HepG2 (cell line): Measurements from ENCODE around the gene MYO3A. TPM values are rescaled to one million over a fixed set of nuclear protein-coding genes. Genes with fewer than 3 reads are reported as not detected.

Source experiments
- ATAC-seq: fragments of 200-7000 bp; cut with Tn5 transposase; 3 replicates; pipeline ENCODE4 v1.9.1; 2020; ENCODE audit warnings: mild to moderate bottlenecking, moderate library complexity
- BruUV-seq: library from RNA; stranded (reverse); fragments of 400-500 nt; replicated peaks from 2 replicates; lab custom pipeline; 2021; lab: Mats Ljungman, UMichigan
- CTCF ChIA-PET: fragments of 300-600 bp; formaldehyde crosslinking; extraction: SDS; loops from one replicate; lab custom pipeline; 2021; ENCODE audit warnings: low total read pairs, inconsistent platforms, low intra/inter-chr PET ratio; lab: Yijun Ruan, JAX
- POLR2A ChIA-PET: fragments of 350-600 bp; sonication (Branson Sonifier 250); formaldehyde crosslinking; loops from one replicate; lab custom pipeline; 2020; ENCODE audit warnings: antibody characterized with exemption, inconsistent platforms; lab: Yijun Ruan, JAX
- DNase-seq: peaks from one replicate; pipeline ENCODE4 v3.0.0-alpha.2; 2015; ENCODE audit warnings: low spot score
- FAIRE-seq: peaks from 3 replicates; lab custom pipeline; 2011; peaks lifted over from hg19 to GRCh38; lab: Jason Lieb, UNC
- H2AFZ ChIP-seq: one replicate; pipeline ENCODE4 v1.6.1; 2011; ENCODE audit warnings: low read length, inconsistent platforms
- H3K27ac ChIP-seq: fragments of 300-600 bp; 3 replicates; pipeline ENCODE4 v1.8.0; 2011; ENCODE audit warnings: mixed run types, mild to moderate bottlenecking, mixed read lengths, low read length, inconsistent platforms; ENCODE audit not compliant: insufficient read depth; ENCODE audit errors: extremely low read length
- H3K27me3 ChIP-seq, 2 experiments: fragments of 200-600 bp in 1 of 2; 2 replicates in 1 of 2; 3 replicates in 1 of 2; pipeline versions ENCODE4 v1.6.0 to v1.8.0; 2011; ENCODE audit warnings: low read length in 2 of 2, mild to moderate bottlenecking in 2 of 2, moderate library complexity in 2 of 2, inconsistent platforms in 1 of 2; ENCODE audit not compliant: insufficient read depth in 2 of 2, control insufficient read depth in 1 of 2
- H3K36me3 ChIP-seq, 2 experiments: fragments of 200-600 bp in 1 of 2; replicated peaks in 1 of 2; 2 replicates in 1 of 2; 3 replicates in 1 of 2; pipeline versions ENCODE4 v1.5.1 to v1.8.0; 2011; ENCODE audit warnings: low read length in 2 of 2, inconsistent platforms in 1 of 2; ENCODE audit not compliant: insufficient read depth in 2 of 2, control insufficient read depth in 1 of 2
- H3K4me1 ChIP-seq: 2 replicates; pipeline ENCODE4 v1.5.1; 2012; ENCODE audit warnings: low read length, inconsistent platforms; ENCODE audit not compliant: insufficient read depth
- H3K4me2 ChIP-seq: 2 replicates; pipeline ENCODE4 v1.6.0; 2011; ENCODE audit warnings: low read depth, low read length, inconsistent platforms
- H3K4me3 ChIP-seq, 3 experiments: fragments of 200-600 bp in 1 of 3; sonication (generic), shearing (Covaris generic) in 1 of 3; replicated peaks in 1 of 3; 2 replicates each; pipeline ENCODE4 v1.5.1; 2011 to 2016; ENCODE audit warnings: low read length in 3 of 3, inconsistent platforms in 2 of 3, low read depth in 2 of 3, mild to moderate bottlenecking in 2 of 3, control low read depth in 1 of 3, mixed read lengths in 1 of 3; ENCODE audit not compliant: insufficient read depth in 1 of 3
- H3K79me2 ChIP-seq: one replicate; pipeline ENCODE4 v1.6.1; 2011; ENCODE audit warnings: low read length, inconsistent platforms; ENCODE audit not compliant: insufficient read depth
- H3K9ac ChIP-seq: 2 replicates; pipeline ENCODE4 v1.6.0; 2011; ENCODE audit warnings: mild to moderate bottlenecking, low read depth, low read length, inconsistent platforms; ENCODE audit not compliant: insufficient read depth
- H3K9me3 ChIP-seq: 2 replicates; pipeline ENCODE4 v1.5.1; 2012; ENCODE audit warnings: mild to moderate bottlenecking, low read length
- H4K20me1 ChIP-seq: 2 replicates; pipeline ENCODE4 v1.6.0; 2011; ENCODE audit warnings: inconsistent platforms, mild to moderate bottlenecking, low read length, moderate library complexity; ENCODE audit not compliant: insufficient read depth
- GFI1 ChIP-seq: sonication (generic); formaldehyde crosslinking; IDR thresholded peaks from 2 replicates; pipeline ENCODE4 v1.5.0; 2020; ENCODE audit warnings: missing genetic modification reagents, mild to moderate bottlenecking, borderline replicate concordance
- GTF3A ChIP-seq: sonication (generic); formaldehyde crosslinking; conservative IDR thresholded peaks from 2 replicates; pipeline ENCODE4 v1.4.0; 2020; ENCODE audit warnings: mild to moderate bottlenecking, missing genetic modification reagents
- KDM5B ChIP-seq: sonication (generic); formaldehyde crosslinking; IDR thresholded peaks from 2 replicates; pipeline ENCODE4 v1.4.0; 2020; ENCODE audit warnings: missing genetic modification reagents, mild to moderate bottlenecking, borderline replicate concordance
- MZF1 ChIP-seq: sonication (generic); formaldehyde crosslinking; IDR thresholded peaks from 2 replicates; pipeline ENCODE4 v1.8.1; 2023; ENCODE audit warnings: mild to moderate bottlenecking, missing genetic modification reagents, borderline replicate concordance
- ONECUT2 ChIP-seq: sonication (generic); formaldehyde crosslinking; IDR thresholded peaks from 2 replicates; pipeline ENCODE4 v1.4.0; 2020; ENCODE audit warnings: missing genetic modification reagents
- PBX2 ChIP-seq: IDR thresholded peaks from 2 replicates; pipeline ENCODE4 v1.6.1; 2016; ENCODE audit warnings: control low read depth
- SALL1 ChIP-seq: sonication (generic); formaldehyde crosslinking; IDR thresholded peaks from 2 replicates; pipeline ENCODE4 v1.8.0; 2022; ENCODE audit warnings: mild to moderate bottlenecking, missing genetic modification reagents
- SIX4 ChIP-seq: sonication (generic); formaldehyde crosslinking; IDR thresholded peaks from 2 replicates; pipeline ENCODE4 v1.4.0; 2020; ENCODE audit warnings: missing genetic modification reagents
- SRF ChIP-seq: IDR thresholded peaks from 2 replicates; pipeline ENCODE4 v1.6.1; 2011; ENCODE audit warnings: mild to moderate bottlenecking, low read depth, low read length, moderate library complexity
- TBX2 ChIP-seq: sonication (generic); formaldehyde crosslinking; IDR thresholded peaks from 2 replicates; pipeline ENCODE4 v1.5.0; 2020; ENCODE audit warnings: missing genetic modification reagents, mild to moderate bottlenecking, borderline replicate concordance
- ZBTB25 ChIP-seq: IDR thresholded peaks from 2 replicates; pipeline ENCODE4 v1.6.1; 2018; ENCODE audit warnings: missing genetic modification reagents
- ZNF124 ChIP-seq: sonication (generic); formaldehyde crosslinking; IDR thresholded peaks from 2 replicates; pipeline ENCODE4 v1.4.0; 2020; ENCODE audit warnings: missing genetic modification reagents
- ZNF281 ChIP-seq: sonication (generic); formaldehyde crosslinking; IDR thresholded peaks from 2 replicates; pipeline ENCODE4 v1.4.0; 2020; ENCODE audit warnings: missing genetic modification reagents, borderline replicate concordance
- ZNF329 ChIP-seq: sonication (generic); formaldehyde crosslinking; IDR thresholded peaks from 2 replicates; pipeline ENCODE4 v1.9.0; 2021; ENCODE audit warnings: low read depth, mild to moderate bottlenecking, missing genetic modification reagents
- ZNF552 ChIP-seq: sonication (generic); formaldehyde crosslinking; IDR thresholded peaks from 2 replicates; pipeline ENCODE4 v1.9.0; 2022; ENCODE audit warnings: missing genetic modification reagents, mild to moderate bottlenecking, borderline replicate concordance
- WGBS: methylation state at CpG from one replicate; pipeline ENCODE4 v1.1.6; 2017; ENCODE audit warnings: low lambda C conversion rate; 5-methylcytosine and 5-hydroxymethylcytosine counted together
- in situ Hi-C: cut with HindIII; loops from 2 replicates; pipeline ENCODE4 v1.10.0; 2017; ENCODE audit warnings: low pct_unique_long_range_greater_than_20kb; ENCODE audit not compliant: extremely low pct_ligation_motif_present
- intact Hi-C: fragments of 100-400 bp; cut with micrococcal nuclease; formaldehyde crosslinking; loops from one replicate; pipeline ENCODE4 v1.10.0; 2022; ENCODE audit not compliant: unreplicated experiment
- polyA plus RNA-seq, 8 experiments: library from polyadenylated mRNA; depleted of rRNA in 3 of 8; stranded (reverse) in 7 of 8; unstranded in 1 of 8; fragments of >200 nt; fragmentation: Illumina TruSeq in 4 of 8; extraction: Trizol in 4 of 8; gene quantifications; 2 replicates each; pipeline versions ENCODE4 v1.2.1 to v1.2.3, GENCODE V29; 2011 to 2016; ENCODE audit warnings: low read depth in 4 of 8, missing spikeins in 1 of 8, mixed read lengths in 1 of 8; ENCODE audit not compliant: insufficient read depth in 1 of 8
- total RNA-seq, 5 experiments: library from RNA; depleted of rRNA; stranded (reverse); fragments of >200 nt; fragmentation: Illumina TruSeq; extraction: Trizol; gene quantifications; 2 replicates each; pipeline ENCODE4 v1.2.3, GENCODE V29; 2016; ENCODE audit warnings: low read depth in 1 of 5
- TF ChIP-seq, protein P1 (sequence below): sonication (generic); formaldehyde crosslinking; IDR thresholded peaks from 2 replicates; pipeline ENCODE4 v1.4.0; 2020; ENCODE audit warnings: missing genetic modification reagents
- TF ChIP-seq, protein P2 (sequence below): sonication (generic); formaldehyde crosslinking; IDR thresholded peaks from 2 replicates; pipeline ENCODE4 v1.5.0; 2020; ENCODE audit warnings: mild to moderate bottlenecking, low read depth, missing genetic modification reagents, borderline replicate concordance
- TF ChIP-seq, protein P3 (sequence below): sonication (generic); formaldehyde crosslinking; conservative IDR thresholded peaks from 2 replicates; pipeline ENCODE4 v1.8.0; 2022; ENCODE audit warnings: mild to moderate bottlenecking, moderate library complexity, missing genetic modification reagents

The MYO3A gene
- total and polyA plus RNA-seq, 2 of the 13 experiments (the other 11 are each of a cell fraction or from before 2014, with no cell fraction given) = not detected

- Histone ChIP-seq H3K4me1 (no peaks in the 10 kb centered on the region), H3K36me3 (no peaks in the 10 kb centered on the region), H2AFZ (no peak overlapping the region), H3K79me2 (no peaks in the 10 kb centered on the region), H3K27ac (no peak overlapping the region), H3K4me3 (no peak overlapping the region), H3K4me2 (no peak overlapping the region), H3K9me3 (no peaks in the 10 kb centered on the region), H3K27me3 (no peaks in the 10 kb centered on the region), H3K9ac (no peak overlapping the region), H4K20me1 (no peaks in the 10 kb centered on the region)
- intact Hi-C loops (no loop called here), in situ Hi-C loops (no loop called here)
- BruUV-seq = no TSS peak
- POLR2A ChIA-PET = no interaction called here
- CTCF ChIA-PET = no interaction called here
- 0% methylated on average over 3 of the region's 3 CpGs for WGBS
- FAIRE-seq (no peak), DNase-seq (no peak), ATAC-seq (no peak)
- TF ChIP-seq TBX2 (CRISPR knock-in tag) (no peak), ONECUT2 (no peak), ZNF552 (no peak), SRF (no peak), ZBTB25 (CRISPR knock-in tag) (no peak), SALL1 (CRISPR knock-in tag) (no peak), SIX4 (CRISPR knock-in tag) (no peak), GTF3A (CRISPR knock-in tag) (no peak), ZNF124 (CRISPR knock-in tag) (no peak), KDM5B (CRISPR knock-in tag) (no peak), GFI1 (CRISPR knock-in tag) (no peak), PBX2 (CRISPR knock-in tag) (no peak), ZNF281 (CRISPR knock-in tag) (no peak), MZF1 (no peak), ZNF329 (CRISPR knock-in tag) (no peak)
- TF ChIP-seq, protein P1, sequence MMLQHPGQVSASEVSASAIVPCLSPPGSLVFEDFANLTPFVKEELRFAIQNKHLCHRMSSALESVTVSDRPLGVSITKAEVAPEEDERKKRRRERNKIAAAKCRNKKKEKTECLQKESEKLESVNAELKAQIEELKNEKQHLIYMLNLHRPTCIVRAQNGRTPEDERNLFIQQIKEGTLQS (CRISPR knock-in tag) = no peak
- TF ChIP-seq, protein P2, sequence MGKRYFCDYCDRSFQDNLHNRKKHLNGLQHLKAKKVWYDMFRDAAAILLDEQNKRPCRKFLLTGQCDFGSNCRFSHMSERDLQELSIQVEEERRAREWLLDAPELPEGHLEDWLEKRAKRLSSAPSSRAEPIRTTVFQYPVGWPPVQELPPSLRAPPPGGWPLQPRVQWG (CRISPR knock-in tag) = no peak
- TF ChIP-seq, protein P3, sequence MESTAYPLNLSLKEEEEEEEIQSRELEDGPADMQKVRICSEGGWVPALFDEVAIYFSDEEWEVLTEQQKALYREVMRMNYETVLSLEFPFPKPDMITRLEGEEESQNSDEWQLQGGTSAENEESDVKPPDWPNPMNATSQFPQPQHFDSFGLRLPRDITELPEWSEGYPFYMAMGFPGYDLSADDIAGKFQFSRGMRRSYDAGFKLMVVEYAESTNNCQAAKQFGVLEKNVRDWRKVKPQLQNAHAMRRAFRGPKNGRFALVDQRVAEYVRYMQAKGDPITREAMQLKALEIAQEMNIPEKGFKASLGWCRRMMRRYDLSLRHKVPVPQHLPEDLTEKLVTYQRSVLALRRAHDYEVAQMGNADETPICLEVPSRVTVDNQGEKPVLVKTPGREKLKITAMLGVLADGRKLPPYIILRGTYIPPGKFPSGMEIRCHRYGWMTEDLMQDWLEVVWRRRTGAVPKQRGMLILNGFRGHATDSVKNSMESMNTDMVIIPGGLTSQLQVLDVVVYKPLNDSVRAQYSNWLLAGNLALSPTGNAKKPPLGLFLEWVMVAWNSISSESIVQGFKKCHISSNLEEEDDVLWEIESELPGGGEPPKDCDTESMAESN (CRISPR knock-in tag) = no peak
These were observed 204.6 kb downstream of the MYO3A start for GRCh38 chr10:26138613-26139012.
